Fibroblast of skin of left quadriceps (primary cell): Measurements from ENCODE around the gene USP44.
"Not testable (repeated sequence)": the region's sequence is repeated elsewhere in the genome, so short reads cannot be mapped to it uniquely, and the experiment has no call there.

ENCODE experiments used
- DNase-seq, 2 experiments: peaks; one replicate each; pipeline ENCODE4 v3.0.0-alpha.2; 2013; ENCODE audit warnings: low read depth in 2 of 2

Gene USP44

GRCh38 chr12:95551305-95551704 is at the start of gene USP44:
Gene USP44, minus strand, starts transcription at chr12:95551476. Its CDS starts 17,220 bp downstream, at chr12:95534256.
- no peak for DNase-seq

- no peak for DNase-seq
Observed at GRCh38 chr12:95600567-95600966, 49.3 kb upstream of the USP44 start.

GRCh38 chr12:95599880-95600279 is 48.6 kb upstream of the USP44 start:
- no peak for DNase-seq

- no peak for DNase-seq
Observed at GRCh38 chr12:95594136-95594535, 42.9 kb upstream of the USP44 start.

- no peak for DNase-seq
Observed at GRCh38 chr12:95593266-95593871, 42.1 kb upstream of the USP44 start.

GRCh38 chr12:95591731-95592130 is 40.5 kb upstream of the USP44 start:
- no peak for DNase-seq

- no peak for DNase-seq
Observed at GRCh38 chr12:95590775-95591174, 39.5 kb upstream of the USP44 start.

GRCh38 chr12:95583933-95584332 is 32.7 kb upstream of the USP44 start:
- no peak for DNase-seq

- peak in 1 of 2 experiments; percentile 15 for DNase-seq
Observed at GRCh38 chr12:95582230-95583058, 31.2 kb upstream of the USP44 start.

- DNase-seq = no peak
Observed at GRCh38 chr12:95577820-95578219, 26.5 kb upstream of the USP44 start.

GRCh38 chr12:95574799-95575452 is 23.6 kb upstream of the USP44 start:
- peak; percentile 6 to 22 for DNase-seq

- no peak for DNase-seq
Observed at GRCh38 chr12:95573951-95574576, 22.8 kb upstream of the USP44 start.

- DNase-seq = no peak
Observed at GRCh38 chr12:95571369-95571768, 20.1 kb upstream of the USP44 start.

- not testable (repeated sequence) for DNase-seq
Observed at GRCh38 chr12:95568045-95568444, 16.8 kb upstream of the USP44 start.

GRCh38 chr12:95557625-95558024 is 6.3 kb upstream of the USP44 start:
- no peak for DNase-seq

GRCh38 chr12:95554532-95555071 is 3.3 kb upstream of the USP44 start:
- no peak for DNase-seq

- DNase-seq = no peak
Observed at GRCh38 chr12:95553197-95553943, 2.1 kb upstream of the USP44 start.

- DNase-seq = no peak
Observed at GRCh38 chr12:95551913-95552516, 739 bp upstream of the USP44 start.

- DNase-seq = no peak
Observed at GRCh38 chr12:95549392-95550084, 1.7 kb downstream of the USP44 start.
